IMR-90 (cell line): ENCODE measurements around the gene GJA5. TPM values are rescaled to one million over a fixed set of nuclear protein-coding genes. Genes with fewer than 3 reads are reported as not detected.

ENCODE experiments used
- ATAC-seq: fragments of 200-7000 bp; cut with Tn5 transposase; 2 replicates; pipeline ENCODE4 v1.9.1; 2020; ENCODE audit warnings: low read depth, mild to moderate bottlenecking, moderate library complexity
- BruUV-seq: library from RNA; stranded (reverse); fragments of 400-500 nt; replicated peaks from 2 replicates; lab custom pipeline; 2021; lab: Mats Ljungman, UMichigan
- CTCF ChIA-PET: fragments of 300-600 bp; formaldehyde crosslinking; extraction: SDS; loops from one replicate; lab custom pipeline; 2021; ENCODE audit warnings: antibody characterized with exemption; lab: Yijun Ruan, JAX
- POLR2A ChIA-PET: fragments of 300-600 bp; sonication (Branson Sonifier 250); formaldehyde crosslinking; loops from one replicate; lab custom pipeline; 2022; ENCODE audit warnings: antibody characterized with exemption; ENCODE audit not compliant: unreplicated experiment; lab: Charles Lee
- DNase-seq: peaks from one replicate; pipeline ENCODE4 v3.0.0; 2013
- H2AFZ ChIP-seq: replicated peaks from 2 replicates; pipeline ENCODE3; 2013; ENCODE audit warnings: low read length, mild to moderate bottlenecking; ENCODE audit not compliant: poor library complexity
- H2AK5ac ChIP-seq: 2 replicates; pipeline ENCODE4 v1.6.1; 2013; ENCODE audit warnings: low read depth, low read length, inconsistent platforms
- H2AK9ac ChIP-seq: replicated peaks from 2 replicates; pipeline ENCODE3; 2013; ENCODE audit warnings: mild to moderate bottlenecking, low read depth, low read length, moderate library complexity; ENCODE audit not compliant: poor library complexity
- H2BK120ac ChIP-seq: 2 replicates; pipeline ENCODE4 v1.6.1; 2013; ENCODE audit warnings: low read depth, low read length, inconsistent platforms
- H2BK15ac ChIP-seq: 3 replicates; pipeline ENCODE4 v1.6.1; 2013; ENCODE audit warnings: low read depth, low read length, inconsistent platforms
- H2BK20ac ChIP-seq: 2 replicates; pipeline ENCODE4 v1.6.1; 2013; ENCODE audit warnings: low read depth, mild to moderate bottlenecking, inconsistent platforms, low read length, moderate library complexity
- H2BK5ac ChIP-seq: 2 replicates; pipeline ENCODE4 v1.6.1; 2013; ENCODE audit warnings: mild to moderate bottlenecking, low read depth, low read length, inconsistent platforms; ENCODE audit not compliant: poor library complexity, severe bottlenecking
- H3K14ac ChIP-seq: replicated peaks from 2 replicates; pipeline ENCODE4 v1.6.1; 2013; ENCODE audit warnings: low read depth, low read length, inconsistent platforms
- H3K18ac ChIP-seq: 2 replicates; pipeline ENCODE4 v1.6.1; 2013; ENCODE audit warnings: low read depth, low read length, control low read depth
- H3K23ac ChIP-seq: 2 replicates; pipeline ENCODE4 v1.6.1; 2013; ENCODE audit warnings: low read depth, low read length, inconsistent platforms
- H3K27ac ChIP-seq: 2 replicates; pipeline ENCODE4 v1.5.1; 2013; ENCODE audit warnings: mild to moderate bottlenecking, control low read depth, low read length; ENCODE audit not compliant: insufficient read depth
- H3K27me3 ChIP-seq: 2 replicates; pipeline ENCODE4 v1.6.1; 2013; ENCODE audit warnings: low read length; ENCODE audit not compliant: control insufficient read depth, insufficient read depth
- H3K36me3 ChIP-seq: 2 replicates; pipeline ENCODE4 v1.6.1; 2013; ENCODE audit warnings: low read length, mixed read lengths; ENCODE audit not compliant: control insufficient read depth, insufficient read depth
- H3K4ac ChIP-seq: 2 replicates; pipeline ENCODE4 v1.6.1; 2013; ENCODE audit warnings: low read depth, low read length, inconsistent platforms
- H3K4me1 ChIP-seq: 2 replicates; pipeline ENCODE4 v1.6.1; 2013; ENCODE audit warnings: low read length, mixed read lengths; ENCODE audit not compliant: control insufficient read depth, insufficient read depth
- H3K4me2 ChIP-seq: 2 replicates; pipeline ENCODE4 v1.6.1; 2013; ENCODE audit warnings: low read depth, mild to moderate bottlenecking, control low read depth, low read length, moderate library complexity
- H3K4me3 ChIP-seq: 2 replicates; pipeline ENCODE4 v1.5.1; 2013; ENCODE audit warnings: low read depth, mild to moderate bottlenecking, control low read depth, low read length, moderate library complexity; ENCODE audit not compliant: insufficient read depth
- H3K56ac ChIP-seq: 2 replicates; pipeline ENCODE4 v1.6.1; 2013; ENCODE audit warnings: low read length, inconsistent platforms; ENCODE audit not compliant: insufficient read depth; ENCODE audit errors: extremely low read depth
- H3K79me1 ChIP-seq, 2 experiments: 2 replicates each; pipeline ENCODE4 v1.6.1; 2013; ENCODE audit warnings: low read length in 2 of 2, inconsistent platforms in 1 of 2, low read depth in 1 of 2
- H3K9ac ChIP-seq: 2 replicates; pipeline ENCODE4 v1.6.1; 2013; ENCODE audit warnings: low read depth, low read length, control low read depth
- H3K9me1 ChIP-seq: 2 replicates; pipeline ENCODE4 v1.6.1; 2013; ENCODE audit warnings: low read length, inconsistent platforms; ENCODE audit not compliant: insufficient read depth
- H3K9me3 ChIP-seq: 2 replicates; pipeline ENCODE4 v1.6.1; 2013; ENCODE audit warnings: low read length; ENCODE audit not compliant: control insufficient read depth, insufficient read depth
- H4K20me1 ChIP-seq: 2 replicates; pipeline ENCODE4 v1.6.1; 2013; ENCODE audit warnings: low read length, inconsistent platforms; ENCODE audit not compliant: insufficient read depth
- H4K5ac ChIP-seq: 2 replicates; pipeline ENCODE4 v1.6.1; 2013; ENCODE audit warnings: mild to moderate bottlenecking, low read depth, low read length, control low read depth
- H4K8ac ChIP-seq, 2 experiments: 2 replicates each; pipeline ENCODE4 v1.6.1; 2013; ENCODE audit warnings: low read depth in 2 of 2, low read length in 2 of 2, control low read depth in 1 of 2, inconsistent platforms in 1 of 2
- H4K91ac ChIP-seq: 2 replicates; pipeline ENCODE4 v1.6.1; 2013; ENCODE audit warnings: low read depth, low read length, inconsistent platforms; ENCODE audit not compliant: insufficient read depth
- BHLHE40 ChIP-seq: fragments of 150-350 bp; IDR thresholded peaks from 2 replicates; pipeline ENCODE4 v1.6.1; 2016; ENCODE audit warnings: mild to moderate bottlenecking, low read depth, low read length
- CEBPB ChIP-seq: IDR thresholded peaks from 2 replicates; pipeline ENCODE4 v1.6.1; 2012; ENCODE audit warnings: low read depth, low read length, improper control_type of control experiment
- CHD1 ChIP-seq: IDR thresholded peaks from 2 replicates; pipeline ENCODE4 v1.6.1; 2012; ENCODE audit warnings: low read depth, low read length, improper control_type of control experiment
- CTCF ChIP-seq: conservative IDR thresholded peaks from 2 replicates; pipeline ENCODE4 v1.5.1; 2012; ENCODE audit warnings: mild to moderate bottlenecking, low read depth, low read length, improper control_type of control experiment
- ELK1 ChIP-seq: fragments of 150-350 bp; IDR thresholded peaks from 2 replicates; pipeline ENCODE4 v1.6.1; 2016; ENCODE audit warnings: low read depth, mild to moderate bottlenecking, low read length, moderate library complexity, borderline replicate concordance
- FOS ChIP-seq: fragments of 150-350 bp; IDR thresholded peaks from 2 replicates; pipeline ENCODE4 v1.6.1; 2016; ENCODE audit warnings: low read depth, low read length
- MAFK ChIP-seq: IDR thresholded peaks from 2 replicates; pipeline ENCODE4 v1.6.1; 2012; ENCODE audit warnings: low read depth, low read length, improper control_type of control experiment
- MAZ ChIP-seq: IDR thresholded peaks from 2 replicates; pipeline ENCODE4 v1.6.1; 2012; ENCODE audit warnings: low read depth, mild to moderate bottlenecking, low read length, improper control_type of control experiment, moderate library complexity, borderline replicate concordance
- MXI1 ChIP-seq: IDR thresholded peaks from 2 replicates; pipeline ENCODE4 v1.6.1; 2012; ENCODE audit warnings: low read depth, mild to moderate bottlenecking, low read length, moderate library complexity, borderline replicate concordance
- NFE2L2 ChIP-seq: fragments of 150-350 bp; IDR thresholded peaks from 2 replicates; pipeline ENCODE4 v1.6.1; 2016; ENCODE audit warnings: low read depth, mild to moderate bottlenecking, low read length
- RAD21 ChIP-seq: IDR thresholded peaks from 2 replicates; pipeline ENCODE4 v1.6.1; 2012; ENCODE audit warnings: low read length, improper control_type of control experiment
- RCOR1 ChIP-seq: IDR thresholded peaks from 2 replicates; pipeline ENCODE4 v1.6.1; 2012; ENCODE audit warnings: mild to moderate bottlenecking, low read length, improper control_type of control experiment; ENCODE audit not compliant: insufficient replicate concordance
- SMC3 ChIP-seq: fragments of 150-350 bp; IDR thresholded peaks from 2 replicates; pipeline ENCODE4 v1.6.1; 2016; ENCODE audit warnings: low read depth, mild to moderate bottlenecking, antibody characterized with exemption, low read length, moderate library complexity
- USF2 ChIP-seq: fragments of 150-350 bp; IDR thresholded peaks from 2 replicates; pipeline ENCODE4 v1.6.1; 2017; ENCODE audit warnings: mild to moderate bottlenecking, antibody characterized with exemption, low read length, low read depth
- WGBS, 2 experiments: methylation state at CpG; one replicate each; pipeline versions ENCODE4 v1.1.5 to v1.1.7; 2013; ENCODE audit warnings: missing lambda C conversion rate in 2 of 2; ENCODE audit not compliant: insufficient read length in 1 of 2; ENCODE audit errors: extremely low coverage in 2 of 2; 5-methylcytosine and 5-hydroxymethylcytosine counted together
- dilution Hi-C: fragments of 300-500 bp; cut with HindIII; formaldehyde crosslinking; loops from one replicate; pipeline ENCODE4 v1.14.3; 2018; ENCODE audit warnings: low sequenced_read_pairs; ENCODE audit not compliant: unreplicated experiment
- in situ Hi-C: fragments of 300-500 bp; cut with MboI; formaldehyde crosslinking; loops from 3 replicates; pipeline ENCODE4 v1.14.3; 2019; ENCODE audit warnings: low sequenced_read_pairs, inconsistent platforms, mixed read lengths
- intact Hi-C: fragments of 100-400 bp; cut with micrococcal nuclease; formaldehyde crosslinking; loops from 2 replicates; pipeline ENCODE4 v1.10.0; 2022
- polyA plus RNA-seq, 3 experiments: library from polyadenylated mRNA; depleted of rRNA; stranded (reverse); fragments of >200 nt; gene quantifications; 2 replicates each; pipeline ENCODE4 v1.2.3, GENCODE V29; 2012; ENCODE audit warnings: low replicate concordance in 1 of 3
- total RNA-seq: library from RNA; depleted of rRNA; stranded (reverse); fragments of >200 nt; gene quantifications from 2 replicates; pipeline ENCODE4 v1.2.3, GENCODE V29; 2012

Gene GJA5
- total and polyA plus RNA-seq, 2 of the 4 experiments (the other 2 are of a cell fraction), result not detected

GRCh38 chr1:147753081-147753480 lies 7.3 kb downstream of the GJA5 start:
- no peak overlapping the region for H3K4me3 ChIP-seq
- H3K9me1 ChIP-seq, result no peaks in the 10 kb centered on the region
- ATAC-seq, result no peak
- H3K56ac ChIP-seq, result no peak overlapping the region
- intact Hi-C loops (no loop called here), in situ Hi-C loops (no loop called here), dilution Hi-C loops (no loop called here)
- H4K20me1 ChIP-seq, result no peaks in the 10 kb centered on the region
- H4K8ac ChIP-seq, result no peak overlapping the region
- no peak overlapping the region for H3K14ac ChIP-seq
- no peak overlapping the region for H3K4me2 ChIP-seq
- 25% methylated on average over 2 of the region's 3 CpGs; no CpG with 5 or more reads in 1 of the 2 experiments for WGBS, 2 experiments
- H3K27ac ChIP-seq, result no peak overlapping the region
- no peak overlapping the region for H3K9ac ChIP-seq
- no peaks in the 10 kb centered on the region for H3K79me1 ChIP-seq
- ChIA-PET POLR2A (no interaction called here), CTCF (no interaction called here)
- no peak overlapping the region for H2BK120ac ChIP-seq
- no peak overlapping the region for H3K4ac ChIP-seq
- TF ChIP-seq RAD21 (no peak), USF2 (no peak), CTCF (no peak), NFE2L2 (no peak), CHD1 (no peak), ELK1 (no peak), FOS (no peak), CEBPB (no peak), MAZ (no peak), MAFK (no peak), MXI1 (no peak), RCOR1 (no peak), BHLHE40 (no peak), SMC3 (no peak)
- DNase-seq, result no peak
- H3K27me3 ChIP-seq, result no peaks in the 10 kb centered on the region; the same call in 1 of the 2 replicates
- H2BK15ac ChIP-seq, result no peak overlapping the region
- H3K4me1 ChIP-seq, result no peaks in the 10 kb centered on the region
- H4K5ac ChIP-seq, result no peak overlapping the region
- no peaks in the 10 kb centered on the region for H3K9me3 ChIP-seq
- no peak overlapping the region for H2AK5ac ChIP-seq
- H3K36me3 ChIP-seq, result no peaks in the 10 kb centered on the region
- H2BK20ac ChIP-seq, result no peak overlapping the region
- BruUV-seq, result no TSS peak
- H2BK5ac ChIP-seq, result no peak overlapping the region
- H3K18ac ChIP-seq, result no peak overlapping the region
- H2AK9ac ChIP-seq, result no peak overlapping the region
- no peak overlapping the region for H2AFZ ChIP-seq
- H4K91ac ChIP-seq, result no peak overlapping the region
- no peak overlapping the region for H3K23ac ChIP-seq
